COLO668 (cell line): ENCODE results near the gene LRRC45.

Experiments
- DNase-seq: peaks from one replicate; lab custom pipeline; 2025; ENCODE audit not compliant: unreplicated experiment; lab: John Stamatoyannopoulos, UW

The LRRC45 gene

GRCh38 chr17:82007228-82007494 lies 15.9 kb upstream of the LRRC45 start:
- DNase-seq: no peak

GRCh38 chr17:82007495-82008257 lies 15.4 kb upstream of the LRRC45 start:
- no peak for DNase-seq

- no peak for DNase-seq
Observed at GRCh38 chr17:82008258-82008940, 14.7 kb upstream of the LRRC45 start.

- DNase-seq: no peak
Observed at GRCh38 chr17:82008941-82009405, 14.1 kb upstream of the LRRC45 start.

- no peak for DNase-seq
Observed at GRCh38 chr17:82009413-82009812, 13.7 kb upstream of the LRRC45 start.

GRCh38 chr17:82010575-82011525 lies 12.3 kb upstream of the LRRC45 start:
- no peak for DNase-seq

GRCh38 chr17:82011617-82012187 lies 11.4 kb upstream of the LRRC45 start:
- no peak for DNase-seq

GRCh38 chr17:82012261-82012639 lies 10.9 kb upstream of the LRRC45 start:
- no peak for DNase-seq

- no peak for DNase-seq
Observed at GRCh38 chr17:82012640-82013295, 10.3 kb upstream of the LRRC45 start.

- DNase-seq: no peak
Observed at GRCh38 chr17:82013341-82013740, 9.8 kb upstream of the LRRC45 start.

GRCh38 chr17:82013772-82014321 lies 9.3 kb upstream of the LRRC45 start:
- DNase-seq: no peak

GRCh38 chr17:82014432-82014831 lies 8.7 kb upstream of the LRRC45 start:
- no peak for DNase-seq

GRCh38 chr17:82014971-82015310 lies 8.2 kb upstream of the LRRC45 start:
- no peak for DNase-seq

- DNase-seq: no peak
Observed at GRCh38 chr17:82015311-82015971, 7.7 kb upstream of the LRRC45 start.

GRCh38 chr17:82016061-82016874 lies 6.8 kb upstream of the LRRC45 start:
- DNase-seq: no peak

GRCh38 chr17:82016875-82017459 lies 6.1 kb upstream of the LRRC45 start:
- no peak for DNase-seq

- no peak for DNase-seq
Observed at GRCh38 chr17:82017612-82018151, 5.4 kb upstream of the LRRC45 start.

GRCh38 chr17:82018152-82018988 lies 4.7 kb upstream of the LRRC45 start:
- DNase-seq: peak; percentile 57
